Neural progenitor cell (in vitro differentiated cells): ENCODE results near the gene STRIT1.
"Not testable (repeated sequence)": the region's sequence is repeated elsewhere in the genome, so short reads cannot be mapped to it uniquely, and the experiment has no call there.

Experiments used
- EZH2 ChIP-seq: fragments of 200-600 bp; sonication (generic); IDR thresholded peaks from 2 replicates; pipeline ENCODE4 v1.6.1; 2017; ENCODE audit warnings: antibody characterized with exemption, mild to moderate bottlenecking, moderate library complexity
- EZH2phosphoT487 ChIP-seq: fragments of 200-600 bp; sonication (generic); IDR thresholded peaks from 2 replicates; pipeline ENCODE4 v1.6.1; 2017; ENCODE audit warnings: antibody characterized with exemption
- TF ChIP-seq, protein P1 (sequence below): fragments of 200-600 bp; sonication (generic); IDR thresholded peaks from 2 replicates; pipeline ENCODE4 v1.5.1; 2017; ENCODE audit warnings: antibody characterized with exemption, mild to moderate bottlenecking

DNA sequence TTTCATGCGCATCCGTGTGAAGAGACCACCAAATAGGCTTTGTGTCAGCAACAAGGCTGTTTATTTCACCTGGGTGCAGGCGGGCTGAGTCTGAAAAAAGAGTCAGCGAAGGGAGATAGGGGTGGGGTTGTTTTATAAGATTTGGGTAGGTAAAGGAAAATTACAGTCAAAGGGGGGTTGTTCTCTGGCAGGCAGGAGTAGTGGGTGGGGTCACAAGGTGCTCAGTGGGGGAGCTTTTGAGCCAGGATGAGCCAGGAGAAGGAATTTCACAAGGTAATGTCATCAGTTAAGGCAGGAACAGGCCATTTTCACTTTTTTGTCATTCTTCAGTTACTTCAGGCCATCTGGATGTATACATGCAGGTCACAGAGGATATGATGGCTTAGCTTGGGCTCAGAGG is 19.0 kb downstream of the STRIT1 start:
- TF ChIP-seq, protein P1, sequence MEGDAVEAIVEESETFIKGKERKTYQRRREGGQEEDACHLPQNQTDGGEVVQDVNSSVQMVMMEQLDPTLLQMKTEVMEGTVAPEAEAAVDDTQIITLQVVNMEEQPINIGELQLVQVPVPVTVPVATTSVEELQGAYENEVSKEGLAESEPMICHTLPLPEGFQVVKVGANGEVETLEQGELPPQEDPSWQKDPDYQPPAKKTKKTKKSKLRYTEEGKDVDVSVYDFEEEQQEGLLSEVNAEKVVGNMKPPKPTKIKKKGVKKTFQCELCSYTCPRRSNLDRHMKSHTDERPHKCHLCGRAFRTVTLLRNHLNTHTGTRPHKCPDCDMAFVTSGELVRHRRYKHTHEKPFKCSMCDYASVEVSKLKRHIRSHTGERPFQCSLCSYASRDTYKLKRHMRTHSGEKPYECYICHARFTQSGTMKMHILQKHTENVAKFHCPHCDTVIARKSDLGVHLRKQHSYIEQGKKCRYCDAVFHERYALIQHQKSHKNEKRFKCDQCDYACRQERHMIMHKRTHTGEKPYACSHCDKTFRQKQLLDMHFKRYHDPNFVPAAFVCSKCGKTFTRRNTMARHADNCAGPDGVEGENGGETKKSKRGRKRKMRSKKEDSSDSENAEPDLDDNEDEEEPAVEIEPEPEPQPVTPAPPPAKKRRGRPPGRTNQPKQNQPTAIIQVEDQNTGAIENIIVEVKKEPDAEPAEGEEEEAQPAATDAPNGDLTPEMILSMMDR, result not testable (repeated sequence)
- TF ChIP-seq EZH2, EZH2phosphoT487: not testable (repeated sequence)
